Neural cell (in vitro differentiated cells): Measurements from ENCODE around the gene MALSU1. TPM values are rescaled to one million over a fixed set of nuclear protein-coding genes. Genes with fewer than 3 reads are reported as not detected.

ENCODE experiments used
- H2AFZ ChIP-seq: fragments of 200-600, 300-800 bp; sonication (generic), shearing (Covaris generic); 2 replicates; pipeline ENCODE4 v1.6.0; 2014; ENCODE audit warnings: low read depth, mild to moderate bottlenecking, antibody characterized with exemption, low read length, moderate library complexity
- H3F3A ChIP-seq: fragments of 200-600 bp; shearing (Covaris generic); 2 replicates; pipeline ENCODE4 v1.6.1; 2016; ENCODE audit warnings: mild to moderate bottlenecking, moderate library complexity, mixed read lengths, antibody characterized with exemption, low read length; ENCODE audit not compliant: insufficient read depth, poor library complexity, severe bottlenecking
- H3K27ac ChIP-seq: fragments of 200-600, 300-800 bp; sonication (generic), shearing (Covaris generic); 2 replicates; pipeline ENCODE4 v1.5.1; 2014; ENCODE audit warnings: mild to moderate bottlenecking, low read length, moderate library complexity
- H3K27me3 ChIP-seq: fragments of 300-800, 200-600 bp; sonication (generic), shearing (Covaris generic); 2 replicates; pipeline ENCODE4 v1.6.0; 2014; ENCODE audit warnings: mild to moderate bottlenecking, low read depth, low read length, moderate library complexity; ENCODE audit not compliant: insufficient read depth
- H3K36me3 ChIP-seq: fragments of 300-800, 200-600 bp; sonication (generic), shearing (Covaris generic); 2 replicates; pipeline ENCODE4 v1.5.1; 2014; ENCODE audit warnings: mild to moderate bottlenecking, antibody characterized with exemption, low read length, moderate library complexity; ENCODE audit not compliant: insufficient read depth
- H3K4me2 ChIP-seq: fragments of 300-800, 200-600 bp; sonication (generic), shearing (Covaris generic); 2 replicates; pipeline ENCODE4 v1.6.0; 2014; ENCODE audit warnings: mild to moderate bottlenecking, low read length
- H3K4me3 ChIP-seq: fragments of 300-800, 200-600 bp; sonication (generic), shearing (Covaris generic); 2 replicates; pipeline ENCODE4 v1.5.1; 2014; ENCODE audit warnings: mild to moderate bottlenecking, low read length, moderate library complexity
- H3K79me2 ChIP-seq: fragments of 200-600 bp; shearing (Covaris generic); replicated peaks from 2 replicates; pipeline ENCODE4 v1.6.0; 2014; ENCODE audit warnings: mild to moderate bottlenecking, low read length, moderate library complexity; ENCODE audit not compliant: insufficient read depth
- H3K9ac ChIP-seq: fragments of 300-800, 200-600 bp; sonication (generic), shearing (Covaris generic); 2 replicates; pipeline ENCODE4 v1.6.1; 2016; ENCODE audit warnings: mild to moderate bottlenecking, low read length, mixed read lengths
- H3K9me2 ChIP-seq: fragments of 200-600 bp; shearing (Covaris generic); 2 replicates; pipeline ENCODE4 v1.6.1; 2016; ENCODE audit warnings: mild to moderate bottlenecking, low read length, mixed read lengths; ENCODE audit not compliant: insufficient read depth
- H3K9me3 ChIP-seq: fragments of 200-600, 300-800 bp; sonication (generic), shearing (Covaris generic); 2 replicates; pipeline ENCODE4 v1.6.1; 2016; ENCODE audit warnings: mild to moderate bottlenecking, mixed run types, low read length, moderate library complexity, mixed read lengths
- H4K20me1 ChIP-seq: fragments of 200-600 bp; shearing (Covaris generic); 2 replicates; pipeline ENCODE4 v1.6.1; 2016; ENCODE audit warnings: mild to moderate bottlenecking, mixed run types; ENCODE audit not compliant: insufficient read depth
- EP300 ChIP-seq: fragments of 450-650 bp; conservative IDR thresholded peaks from 2 replicates; pipeline ENCODE4 v1.6.1; 2014; ENCODE audit warnings: antibody characterized with exemption, mild to moderate bottlenecking, moderate library complexity; ENCODE audit not compliant: poor library complexity, severe bottlenecking
- EZH2 ChIP-seq: fragments of 200-600, 300-800 bp; shearing (Covaris generic), sonication (generic); IDR thresholded peaks from 2 replicates; pipeline ENCODE4 v1.6.1; 2014; ENCODE audit warnings: antibody characterized with exemption, low read length, borderline replicate concordance, mild to moderate bottlenecking; ENCODE audit not compliant: insufficient read depth, poor library complexity, severe bottlenecking
- MXI1 ChIP-seq: fragments of 450-650 bp; conservative IDR thresholded peaks from 2 replicates; pipeline ENCODE4 v1.6.1; 2014; ENCODE audit warnings: antibody characterized with exemption, mild to moderate bottlenecking; ENCODE audit not compliant: poor library complexity, severe bottlenecking
- POLR2AphosphoS5 ChIP-seq: IDR thresholded peaks from 2 replicates; pipeline ENCODE4 v1.6.1; 2012
- RAD21 ChIP-seq: fragments of 450-650 bp; conservative IDR thresholded peaks from 2 replicates; pipeline ENCODE4 v1.6.1; 2014; ENCODE audit warnings: antibody characterized with exemption, mild to moderate bottlenecking, moderate library complexity
- REST ChIP-seq: IDR thresholded peaks from 2 replicates; pipeline ENCODE4 v1.6.1; 2012; ENCODE audit warnings: borderline replicate concordance
- SMC3 ChIP-seq: fragments of 450-650 bp; conservative IDR thresholded peaks from 2 replicates; pipeline ENCODE4 v1.6.1; 2014; ENCODE audit warnings: antibody characterized with exemption, mild to moderate bottlenecking, moderate library complexity; ENCODE audit not compliant: poor library complexity
- TAF1 ChIP-seq: IDR thresholded peaks from 2 replicates; pipeline ENCODE4 v1.6.1; 2012; ENCODE audit warnings: low read depth
- polyA plus RNA-seq: library from polyadenylated mRNA; depleted of rRNA; stranded (reverse); fragments of >200 nt; gene quantifications from 2 replicates; pipeline ENCODE4 v1.2.3, GENCODE V29; 2014
- TF ChIP-seq, protein P1 (sequence below): fragments of 450-650 bp; IDR thresholded peaks from 2 replicates; pipeline ENCODE4 v1.5.1; 2014; ENCODE audit warnings: antibody characterized with exemption, mild to moderate bottlenecking, moderate library complexity; ENCODE audit not compliant: poor library complexity, severe bottlenecking

Gene MALSU1
- polyA plus RNA-seq, 1 donor from 2014 or later, result 77.8 TPM

GRCh38 chr7:23285657-23286646, 13.2 kb upstream of the MALSU1 start:
- H3F3A ChIP-seq, result no peaks in the 10 kb centered on the region
- no peaks in the 10 kb centered on the region for H3K36me3 ChIP-seq
- H3K4me3 ChIP-seq, result no peak overlapping the region
- no peaks in the 10 kb centered on the region for H3K9me2 ChIP-seq
- no peak overlapping the region for H3K27ac ChIP-seq
- H3K9ac ChIP-seq, result no peak overlapping the region
- H2AFZ ChIP-seq, result no peak overlapping the region
- no peak overlapping the region for H3K4me2 ChIP-seq
- H3K9me3 ChIP-seq, result no peaks in the 10 kb centered on the region
- TF ChIP-seq TAF1, result no peak
- no peak for TF ChIP-seq REST
- TF ChIP-seq SMC3, result no peak
- no peak for TF ChIP-seq EZH2
- no peak for TF ChIP-seq EP300
- TF ChIP-seq, protein P1, sequence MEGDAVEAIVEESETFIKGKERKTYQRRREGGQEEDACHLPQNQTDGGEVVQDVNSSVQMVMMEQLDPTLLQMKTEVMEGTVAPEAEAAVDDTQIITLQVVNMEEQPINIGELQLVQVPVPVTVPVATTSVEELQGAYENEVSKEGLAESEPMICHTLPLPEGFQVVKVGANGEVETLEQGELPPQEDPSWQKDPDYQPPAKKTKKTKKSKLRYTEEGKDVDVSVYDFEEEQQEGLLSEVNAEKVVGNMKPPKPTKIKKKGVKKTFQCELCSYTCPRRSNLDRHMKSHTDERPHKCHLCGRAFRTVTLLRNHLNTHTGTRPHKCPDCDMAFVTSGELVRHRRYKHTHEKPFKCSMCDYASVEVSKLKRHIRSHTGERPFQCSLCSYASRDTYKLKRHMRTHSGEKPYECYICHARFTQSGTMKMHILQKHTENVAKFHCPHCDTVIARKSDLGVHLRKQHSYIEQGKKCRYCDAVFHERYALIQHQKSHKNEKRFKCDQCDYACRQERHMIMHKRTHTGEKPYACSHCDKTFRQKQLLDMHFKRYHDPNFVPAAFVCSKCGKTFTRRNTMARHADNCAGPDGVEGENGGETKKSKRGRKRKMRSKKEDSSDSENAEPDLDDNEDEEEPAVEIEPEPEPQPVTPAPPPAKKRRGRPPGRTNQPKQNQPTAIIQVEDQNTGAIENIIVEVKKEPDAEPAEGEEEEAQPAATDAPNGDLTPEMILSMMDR, result no peak
- no peak for TF ChIP-seq POLR2AphosphoS5
- no peak for TF ChIP-seq MXI1
- TF ChIP-seq RAD21, result no peak
- H3K79me2 ChIP-seq, result no peaks in the 10 kb centered on the region
- no peaks in the 10 kb centered on the region for H3K27me3 ChIP-seq
- no peaks in the 10 kb centered on the region for H4K20me1 ChIP-seq

GRCh38 chr7:23287612-23288011, 11.5 kb upstream of the MALSU1 start:
- no peak for TF ChIP-seq POLR2AphosphoS5
- TF ChIP-seq, protein P1, result no peak
- TF ChIP-seq RAD21, result no peak
- no peak for TF ChIP-seq TAF1
- TF ChIP-seq MXI1, result no peak
- no peak for TF ChIP-seq REST
- TF ChIP-seq SMC3, result no peak
- TF ChIP-seq EZH2, result no peak
- no peak for TF ChIP-seq EP300
- Histone ChIP-seq H3K27me3 (no peaks in the 10 kb centered on the region), H3K4me3 (no peak overlapping the region), H3K9me3 (no peaks in the 10 kb centered on the region), H3K9me2 (no peaks in the 10 kb centered on the region), H3K36me3 (no peaks in the 10 kb centered on the region), H3F3A (no peaks in the 10 kb centered on the region), H3K4me2 (no peak overlapping the region), H3K79me2 (no peaks in the 10 kb centered on the region), H2AFZ (no peak overlapping the region), H3K9ac (no peak overlapping the region), H3K27ac (no peak overlapping the region), H4K20me1 (no peaks in the 10 kb centered on the region)
